HG02973 (cell line): ENCODE measurements around the gene CARMIL3.

Source experiments
- ATAC-seq: cut with Tn5 transposase; IDR thresholded peaks from one replicate; pipeline ENCODE4 v1.9.1; 2021; ENCODE audit warnings: moderate library complexity; ENCODE audit not compliant: unreplicated experiment

CARMIL3 gene

GRCh38 chr14:24113801-24114531, 62.2 kb downstream of the CARMIL3 start:
- peak; percentile 20 for ATAC-seq

GRCh38 chr14:24114532-24115421, 63.0 kb downstream of the CARMIL3 start, which contains the start of the genes DCAF11 and NRL:
Gene DCAF11, plus strand, starts transcription at chr14:24114777. Its CDS starts 818 bp downstream, at chr14:24115595.
Gene NRL, minus strand, starts transcription at chr14:24114949. Its CDS starts 32,101 bp downstream, at chr14:24082848.
- peak; percentile 79 for ATAC-seq

GRCh38 chr14:24115422-24116127, 63.8 kb downstream of the CARMIL3 start:
- no peak for ATAC-seq

GRCh38 chr14:24116128-24116814, 64.5 kb downstream of the CARMIL3 start:
- ATAC-seq, result no peak

GRCh38 chr14:24117179-24117578, 65.4 kb downstream of the CARMIL3 start:
- ATAC-seq, result no peak
